ENCODE data around the gene LSS.

GRCh38 chr21:46237474-46237873 is 8.9 kb upstream of the LSS start:
- TF ChIP-seq POLR2AphosphoS5 (IDR thresholded peaks at IDR 0.05; ENCODE audit: low read depth), result no peak
- TF ChIP-seq CTCF (conservative IDR thresholded peaks at IDR 0.05; ENCODE audit: low read depth in 2 of 2), result no peak
- no peak for TF ChIP-seq STAT1 (IDR thresholded peaks at IDR 0.05; ENCODE audit: unreplicated experiment)
- TF ChIP-seq REST (IDR thresholded peaks at IDR 0.05; ENCODE audit: unreplicated experiment), result no peak
- TF ChIP-seq EZH2 (IDR thresholded peaks at IDR 0.05; ENCODE audit: low read depth, unreplicated experiment), result no peak
- no peak for TF ChIP-seq EZH2phosphoT487 (IDR thresholded peaks at IDR 0.05; ENCODE audit: unreplicated experiment)
- no peak for TF ChIP-seq JUNB (IDR thresholded peaks at IDR 0.05; ENCODE audit: unreplicated experiment)
